GM21423 (cell line): ENCODE results near the gene KIF16B.

ENCODE experiments used
- ATAC-seq: cut with Tn5 transposase; IDR thresholded peaks from one replicate; pipeline ENCODE4 v1.9.1; 2021; ENCODE audit warnings: mild to moderate bottlenecking, moderate library complexity; ENCODE audit not compliant: unreplicated experiment

Gene KIF16B

GRCh38 chr20:16222859-16223411 lies 350.3 kb downstream of the KIF16B start:
- no peak for ATAC-seq
